HCT116 (cell line): ENCODE data around the gene HERC3. TPM values are rescaled to one million over a fixed set of nuclear protein-coding genes. Genes with fewer than 3 reads are reported as not detected.

Source experiments
- ATAC-seq: fragments of 200-7000 bp; cut with Tn5 transposase; 2 replicates; pipeline ENCODE4 v1.9.1; 2020; ENCODE audit warnings: mild to moderate bottlenecking, moderate library complexity
- BruUV-seq: library from RNA; stranded (reverse); fragments of 400-500 nt; replicated peaks from 2 replicates; lab custom pipeline; 2021; lab: Mats Ljungman, UMichigan
- CTCF ChIA-PET: fragments of 300-600 bp; sonication (Branson Sonifier 250); formaldehyde crosslinking; loops from one replicate; lab custom pipeline; 2021; ENCODE audit warnings: antibody characterized with exemption; lab: Charles Lee
- POLR2A ChIA-PET: fragments of 300-600, 350-600 bp; sonication (Branson Sonifier 250); formaldehyde crosslinking; loops from one replicate; lab custom pipeline; 2021; ENCODE audit warnings: antibody characterized with exemption; lab: Charles Lee
- RAD21 ChIA-PET, 2 experiments: fragments of 300-600 bp; sonication (Branson Sonifier 250); formaldehyde crosslinking; loops; one replicate each; lab custom pipeline; 2023; ENCODE audit warnings: low total read pairs in 2 of 2; ENCODE audit not compliant: uncharacterized antibody in 2 of 2, unreplicated experiment in 2 of 2, low non-redundant PET in 1 of 2; lab: Charles Lee
- DNase-seq: peaks from one replicate; pipeline ENCODE4 v3.0.0-alpha.2; 2010; ENCODE audit warnings: low read depth, low spot score
- H2AFZ ChIP-seq: fragments of 200-600 bp; shearing (Covaris generic), sonication (generic); 2 replicates; pipeline ENCODE4 v1.6.1; 2017; ENCODE audit warnings: low read depth, mixed run types, mixed read lengths, antibody characterized with exemption, low read length; ENCODE audit not compliant: poor library complexity, severe bottlenecking
- H3K27ac ChIP-seq: 2 replicates; pipeline ENCODE4 v1.5.1; 2012; ENCODE audit warnings: low read depth, low read length
- H3K27me3 ChIP-seq: fragments of 200-600 bp; sonication (generic); 2 replicates; pipeline ENCODE4 v1.6.1; 2016; ENCODE audit warnings: mixed run types, low read length, mixed read lengths; ENCODE audit not compliant: insufficient read depth
- H3K36me3 ChIP-seq, 2 experiments: fragments of 200-500 bp in 1 of 2; fragments of 200-600 bp in 1 of 2; sonication (Bioruptor generic) in 1 of 2; sonication (generic) in 1 of 2; 2 replicates each; pipeline versions ENCODE4 v1.5.1 to v1.6.1; 2014 to 2016; ENCODE audit warnings: low read length in 2 of 2, inconsistent platforms in 1 of 2, mixed read lengths in 1 of 2, mixed run types in 1 of 2; ENCODE audit not compliant: insufficient read depth in 2 of 2, control insufficient read depth in 1 of 2
- H3K4me1 ChIP-seq, 2 experiments: fragments of 200-600 bp in 1 of 2; sonication (generic) in 1 of 2; 2 replicates each; pipeline versions ENCODE4 v1.5.1 to v1.6.1; 2012 to 2017; ENCODE audit warnings: low read length in 2 of 2, inconsistent platforms in 1 of 2, mild to moderate bottlenecking in 1 of 2, mixed read lengths in 1 of 2, mixed run types in 1 of 2, moderate library complexity in 1 of 2; ENCODE audit not compliant: insufficient read depth in 2 of 2, control insufficient read depth in 1 of 2
- H3K4me2 ChIP-seq: fragments of 200-600 bp; sonication (generic); 2 replicates; pipeline ENCODE4 v1.6.1; 2017; ENCODE audit warnings: mixed run types, low read length, mixed read lengths
- H3K4me3 ChIP-seq, 2 experiments: fragments of 200-600 bp in 1 of 2; sonication (generic) in 1 of 2; replicated peaks in 1 of 2; 2 replicates each; pipeline ENCODE4 v1.5.1; 2011 to 2016; ENCODE audit warnings: low read length in 2 of 2, control low read depth in 1 of 2, low read depth in 1 of 2, mild to moderate bottlenecking in 1 of 2, mixed read lengths in 1 of 2, mixed run types in 1 of 2
- H3K79me2 ChIP-seq: fragments of 200-600 bp; sonication (generic); 2 replicates; pipeline ENCODE4 v1.6.1; 2017; ENCODE audit warnings: mild to moderate bottlenecking, mixed run types, low read length, moderate library complexity, mixed read lengths; ENCODE audit not compliant: insufficient read depth
- H3K9ac ChIP-seq: fragments of 200-600 bp; sonication (generic); 2 replicates; pipeline ENCODE4 v1.6.1; 2016; ENCODE audit warnings: low read length, mixed read lengths
- H3K9me2 ChIP-seq: fragments of 200-600 bp; sonication (generic), shearing (Covaris generic); 2 replicates; pipeline ENCODE4 v1.6.1; 2017; ENCODE audit warnings: mixed run types, mild to moderate bottlenecking, moderate library complexity; ENCODE audit not compliant: insufficient read depth
- H3K9me3 ChIP-seq, 2 experiments: fragments of 200-500 bp in 1 of 2; fragments of 200-600 bp in 1 of 2; sonication (Bioruptor generic) in 1 of 2; sonication (generic) in 1 of 2; 2 replicates each; pipeline ENCODE4 v1.6.1; 2014 to 2017; ENCODE audit warnings: low read length in 2 of 2, mixed read lengths in 2 of 2, inconsistent platforms in 1 of 2, low read depth in 1 of 2, mild to moderate bottlenecking in 1 of 2, mixed run types in 1 of 2, moderate library complexity in 1 of 2; ENCODE audit not compliant: control insufficient read depth in 1 of 2, insufficient read depth in 1 of 2
- H4K20me1 ChIP-seq: fragments of 200-600 bp; sonication (generic), shearing (Covaris generic); 2 replicates; pipeline ENCODE4 v1.6.1; 2017; ENCODE audit warnings: mixed run types, mild to moderate bottlenecking, moderate library complexity; ENCODE audit not compliant: insufficient read depth
- CBX3 ChIP-seq: IDR thresholded peaks from 2 replicates; pipeline ENCODE4 v1.6.1; 2012; ENCODE audit warnings: low read depth
- CEBPB ChIP-seq: IDR thresholded peaks from 2 replicates; pipeline ENCODE4 v1.6.1; 2012; ENCODE audit warnings: low read depth
- CTCF ChIP-seq, 3 experiments: fragments of 200-600 bp in 1 of 3; sonication (generic) in 1 of 3; IDR thresholded peaks in 2 of 3; conservative IDR thresholded peaks in 1 of 3; 2 replicates each; pipeline ENCODE4 v1.5.1; 2012 to 2017; ENCODE audit warnings: low read depth in 2 of 3, low read length in 2 of 3, antibody characterized with exemption in 1 of 3, borderline replicate concordance in 1 of 3, control low read depth in 1 of 3, mild to moderate bottlenecking in 1 of 3, mixed read lengths in 1 of 3, mixed run types in 1 of 3, moderate library complexity in 1 of 3; ENCODE audit not compliant: insufficient read depth in 1 of 3
- EGR1 ChIP-seq: IDR thresholded peaks from 2 replicates; pipeline ENCODE4 v1.6.1; 2012; ENCODE audit warnings: low read depth
- ELF1 ChIP-seq: IDR thresholded peaks from 2 replicates; pipeline ENCODE4 v1.6.1; 2012; ENCODE audit warnings: low read depth, borderline replicate concordance
- EZH2phosphoT487 ChIP-seq: fragments of 200-600 bp; IDR thresholded peaks from 2 replicates; pipeline ENCODE4 v1.6.1; 2018; ENCODE audit warnings: antibody characterized with exemption, borderline replicate concordance
- JUND ChIP-seq: IDR thresholded peaks from 2 replicates; pipeline ENCODE4 v1.6.1; 2012
- MAX ChIP-seq: IDR thresholded peaks from 2 replicates; pipeline ENCODE4 v1.6.1; 2012
- POLR2A ChIP-seq: IDR thresholded peaks from 2 replicates; pipeline ENCODE4 v1.7.0; 2011; ENCODE audit warnings: borderline replicate concordance; ENCODE audit not compliant: insufficient read depth, insufficient read length; ENCODE audit errors: extremely low read depth
- RAD21 ChIP-seq: IDR thresholded peaks from 2 replicates; pipeline ENCODE4 v1.6.1; 2012; ENCODE audit warnings: low read depth, mild to moderate bottlenecking
- SIN3A ChIP-seq: IDR thresholded peaks from 2 replicates; pipeline ENCODE4 v1.6.1; 2012; ENCODE audit warnings: low read depth
- SP1 ChIP-seq: IDR thresholded peaks from 2 replicates; pipeline ENCODE4 v1.6.1; 2012; ENCODE audit warnings: low read depth
- ZFX ChIP-seq: fragments of 450-650 bp; IDR thresholded peaks from 2 replicates; pipeline ENCODE4 v1.6.1; 2017
- intact Hi-C: fragments of 100-400 bp; cut with micrococcal nuclease; formaldehyde crosslinking; loops from 2 replicates; pipeline ENCODE4 v1.10.0; 2022
- total RNA-seq: library from RNA; stranded (reverse); gene quantifications from one replicate; pipeline ENCODE4 v1.2.1, GENCODE V29; 2021; ENCODE audit not compliant: unreplicated experiment

Gene HERC3
- total RNA-seq, 1 experiment from 2014 or later, result 10.8 TPM

GRCh38 chr4:88722276-88722780 lies 130.0 kb downstream of the HERC3 start:
- ChIA-PET CTCF (no interaction called here), POLR2A (no interaction called here)
- no peak for DNase-seq

GRCh38 chr4:88722828-88723227 lies 130.5 kb downstream of the HERC3 start:
- no peak for DNase-seq
- H4K20me1 ChIP-seq, result no peaks in the 10 kb centered on the region
- intact Hi-C loops, result no loop called here
- TF ChIP-seq EGR1 (no peak), CTCF (IDR thresholded peaks at IDR 0.05 in 2 of 3, conservative IDR thresholded peaks at IDR 0.05 in 1 of 3; ENCODE audit: borderline replicate concordance in 1 of 3, insufficient read depth in 1 of 3, low read depth in 2 of 3, low read length in 2 of 3) (no peak), SP1 (no peak), JUND (no peak), CEBPB (no peak), EZH2phosphoT487 (no peak), ZFX (no peak), CBX3 (no peak), MAX (no peak), ELF1 (no peak), RAD21 (no peak), SIN3A (no peak)
- TF ChIP-seq, all 23 proteins: peak for 0
- 0 out of 4 replicates have a peak, but pooled peaks cover 0 to 3% of the 10 kb centered on the region in 2 experiments for H3K36me3 ChIP-seq
- no peaks in the 10 kb centered on the region for H3K27me3 ChIP-seq
- no peaks in the 10 kb centered on the region for H3K4me1 ChIP-seq
- ATAC-seq, result no peak
- H3K9me2 ChIP-seq, result no peaks in the 10 kb centered on the region
- H3K4me2 ChIP-seq, result no peak overlapping the region
- no peak overlapping the region for H2AFZ ChIP-seq
- no peak overlapping the region for H3K4me3 ChIP-seq
- POLR2A ChIA-PET, result no interaction called here
- CTCF ChIA-PET, result no interaction called here
- H3K27ac ChIP-seq, result no peak overlapping the region
- H3K9me3 ChIP-seq, result peaks cover 0 to 1% of the 10 kb centered on the region in 2 experiments; a peak in 1 of 4 replicates
- RAD21 ChIA-PET, result no interaction called here
- BruUV-seq, result no TSS peak
- H3K79me2 ChIP-seq, result no peaks in the 10 kb centered on the region
- no peak overlapping the region for H3K9ac ChIP-seq

More at GRCh38 chr4:88722276-88722780, 130.0 kb downstream of the HERC3 start:
- H3K4me3 ChIP-seq, result no peak overlapping the region
- TF ChIP-seq POLR2A (no peak), JUND (no peak)
- H3K9me2 ChIP-seq, result no peaks in the 10 kb centered on the region
- no peak overlapping the region for H3K9ac ChIP-seq
- peaks cover 0 to 4% of the 10 kb centered on the region in 2 experiments; a peak in 1 of 4 replicates for H3K9me3 ChIP-seq
- intact Hi-C loops, result no loop called here
- no peaks in the 10 kb centered on the region for H3K79me2 ChIP-seq
- no peak overlapping the region for H3K4me2 ChIP-seq
- no peak overlapping the region for H2AFZ ChIP-seq
- no peaks in the 10 kb centered on the region for H4K20me1 ChIP-seq
- BruUV-seq, result no TSS peak
- no peak overlapping the region for H3K27ac ChIP-seq
- RAD21 ChIA-PET, result no interaction called here
- no peaks in the 10 kb centered on the region for H3K27me3 ChIP-seq
- ATAC-seq, result no peak
- no peaks in the 10 kb centered on the region for H3K4me1 ChIP-seq
- H3K36me3 ChIP-seq, result 0 out of 4 replicates have a peak, but pooled peaks cover 0 to 2% of the 10 kb centered on the region in 2 experiments
